ENCODE results near the gene LINS1. TPM values are rescaled to one million over a fixed set of nuclear protein-coding genes. Genes with fewer than 3 reads are reported as not detected.

Gene LINS1
- total and polyA plus RNA-seq, 11 donors: 3.1 to 11.8 (median 8.1) TPM

DNA sequence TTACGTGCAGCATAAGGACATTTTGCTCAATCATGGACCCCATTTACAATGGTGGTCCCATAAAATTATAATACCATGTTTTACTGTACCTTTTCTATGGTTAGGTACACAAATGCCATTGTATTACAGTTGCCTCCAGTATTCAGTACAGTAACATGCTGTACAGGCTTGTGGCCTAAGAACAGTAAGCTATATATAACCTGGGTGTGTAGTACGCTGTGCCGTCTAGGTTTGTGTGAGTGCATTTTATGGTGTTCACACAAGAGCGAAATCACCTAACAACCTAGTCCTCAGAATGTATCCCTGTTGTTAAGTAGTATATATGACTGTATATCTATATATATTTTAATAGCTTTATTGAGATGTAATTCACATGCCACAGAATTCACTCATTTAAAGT lies 12.9 kb upstream of the LINS1 start:
- TF ChIP-seq, protein P1, sequence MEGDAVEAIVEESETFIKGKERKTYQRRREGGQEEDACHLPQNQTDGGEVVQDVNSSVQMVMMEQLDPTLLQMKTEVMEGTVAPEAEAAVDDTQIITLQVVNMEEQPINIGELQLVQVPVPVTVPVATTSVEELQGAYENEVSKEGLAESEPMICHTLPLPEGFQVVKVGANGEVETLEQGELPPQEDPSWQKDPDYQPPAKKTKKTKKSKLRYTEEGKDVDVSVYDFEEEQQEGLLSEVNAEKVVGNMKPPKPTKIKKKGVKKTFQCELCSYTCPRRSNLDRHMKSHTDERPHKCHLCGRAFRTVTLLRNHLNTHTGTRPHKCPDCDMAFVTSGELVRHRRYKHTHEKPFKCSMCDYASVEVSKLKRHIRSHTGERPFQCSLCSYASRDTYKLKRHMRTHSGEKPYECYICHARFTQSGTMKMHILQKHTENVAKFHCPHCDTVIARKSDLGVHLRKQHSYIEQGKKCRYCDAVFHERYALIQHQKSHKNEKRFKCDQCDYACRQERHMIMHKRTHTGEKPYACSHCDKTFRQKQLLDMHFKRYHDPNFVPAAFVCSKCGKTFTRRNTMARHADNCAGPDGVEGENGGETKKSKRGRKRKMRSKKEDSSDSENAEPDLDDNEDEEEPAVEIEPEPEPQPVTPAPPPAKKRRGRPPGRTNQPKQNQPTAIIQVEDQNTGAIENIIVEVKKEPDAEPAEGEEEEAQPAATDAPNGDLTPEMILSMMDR (IDR thresholded peaks at IDR 0.05): no peak
- 75 to 82% (median 77%) methylated on average over 4 of the region's 4 CpGs for WGBS, 4 donors
- DNase-seq (no peak), ATAC-seq (peak; percentile 59 to 80 (median 74))
- Histone ChIP-seq H3K9me3 (no peaks in the 10 kb centered on the region), H3K4me1 (peaks cover 0 to 8% (median 0%) of the 10 kb centered on the region in 12 donors), H3K36me3 (peaks cover 0 to 80% (median 68%) of the 10 kb centered on the region in 9 donors), H3K27me3 (no peaks in the 10 kb centered on the region), H3K27ac (no peak overlapping the region), H3K4me3 (no peak overlapping the region)
- intact Hi-C loops (cut with DNase I): no loop called here

DNA sequence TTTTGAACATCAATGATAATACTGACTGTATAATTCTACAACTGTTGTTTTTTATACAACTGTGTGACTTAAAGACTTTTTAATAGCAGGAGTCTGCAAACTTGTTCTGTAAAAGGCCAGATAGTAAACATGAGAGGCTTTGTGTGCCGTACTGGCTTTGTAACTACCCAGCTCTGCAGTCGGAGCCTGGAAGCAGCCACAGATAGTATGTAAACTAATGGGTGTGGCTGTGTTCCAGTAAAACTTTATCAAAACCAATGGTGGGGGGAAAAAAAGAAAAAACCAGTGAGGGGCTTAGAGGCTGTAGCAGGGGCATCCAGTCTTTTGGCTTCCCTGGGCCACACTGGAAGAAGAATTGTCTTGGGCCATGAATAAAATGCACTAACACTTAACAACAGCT lies 12.4 kb upstream of the LINS1 start:
- TF ChIP-seq POLR2A (IDR thresholded peaks at IDR 0.05): no peak
- TF ChIP-seq, protein P1 (IDR thresholded peaks at IDR 0.05): no peak

DNA sequence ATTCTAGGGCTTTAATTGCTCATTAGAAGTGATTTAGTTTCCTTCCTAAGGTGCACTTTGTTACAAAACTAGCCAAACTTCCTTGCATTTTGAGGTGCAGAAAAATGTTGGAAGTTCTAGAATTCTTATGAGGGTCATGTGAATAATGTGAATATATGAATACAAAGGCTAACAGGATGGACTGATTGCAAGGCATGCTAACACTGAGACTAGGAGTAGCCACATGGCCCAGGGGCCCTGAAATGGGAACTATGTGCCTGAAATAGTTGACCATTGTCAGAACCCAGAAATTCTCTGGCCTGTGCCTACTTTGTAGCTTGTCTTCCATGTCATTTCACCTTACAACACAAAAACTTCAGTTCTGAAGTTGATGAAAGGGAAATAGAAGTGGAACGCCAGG lies 11.2 kb upstream of the LINS1 start:
- no peak overlapping the region for H3K4me3 ChIP-seq
- peaks cover 0 to 85% (median 63%) of the 10 kb centered on the region in 9 donors for H3K36me3 ChIP-seq
- peaks cover 0 to 8% (median 0%) of the 10 kb centered on the region in 12 donors for H3K4me1 ChIP-seq
- WGBS, 4 donors: 94 to 98% (median 97%) methylated on average over 1 of the region's 1 CpG
- H3K27me3 ChIP-seq: no peaks in the 10 kb centered on the region
- intact Hi-C loops (cut with DNase I): no loop called here
- DNase-seq (no peak), ATAC-seq (no peak)
- H3K9me3 ChIP-seq: no peaks in the 10 kb centered on the region
- H3K27ac ChIP-seq: no peak overlapping the region
- no peak for TF ChIP-seq POLR2A (IDR thresholded peaks at IDR 0.05)

More for the DNA sequence above, 12.4 kb upstream of the LINS1 start:
- no peaks in the 10 kb centered on the region for H3K27me3 ChIP-seq
- no peak for ATAC-seq
- peaks cover 0 to 8% (median 0%) of the 10 kb centered on the region in 12 donors for H3K4me1 ChIP-seq
- intact Hi-C loops (cut with DNase I): no loop called here
- H3K27ac ChIP-seq: no peak overlapping the region
- no peaks in the 10 kb centered on the region for H3K9me3 ChIP-seq
- WGBS, 4 donors: 85 to 92% (median 90%) methylated on average over 2 of the region's 2 CpGs
- peaks cover 0 to 81% (median 71%) of the 10 kb centered on the region in 9 donors for H3K36me3 ChIP-seq
- no peak overlapping the region for H3K4me3 ChIP-seq
- DNase-seq: no peak

DNA sequence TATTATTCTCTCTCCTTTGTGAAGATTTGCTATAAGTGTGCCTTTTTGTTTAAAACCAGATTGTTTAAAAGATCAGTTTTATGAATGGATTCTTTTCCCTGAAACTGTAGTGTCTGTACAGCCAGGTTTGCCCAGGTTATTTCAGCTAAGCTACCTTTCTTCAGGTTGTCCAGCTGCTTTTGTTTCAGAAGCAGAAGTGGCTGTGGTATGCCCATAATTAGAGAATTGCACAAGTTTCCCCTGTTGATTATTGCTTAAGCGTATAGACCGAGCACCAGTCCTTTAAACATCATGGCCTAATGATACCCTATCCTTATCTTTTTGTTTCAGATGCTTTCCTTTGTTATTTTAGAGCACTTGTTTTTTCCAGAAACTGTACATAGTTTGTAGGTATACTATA lies 10.6 kb upstream of the LINS1 start:
- ATAC-seq: no peak
- Histone ChIP-seq H3K27me3 (no peaks in the 10 kb centered on the region), H3K9me3 (no peaks in the 10 kb centered on the region), H3K27ac (no peak overlapping the region), H3K4me1 (peaks cover 0 to 8% (median 0%) of the 10 kb centered on the region in 12 donors), H3K4me3 (no peak overlapping the region), H3K36me3 (peaks cover 0 to 88% (median 65%) of the 10 kb centered on the region in 9 donors)
- intact Hi-C loops (cut with DNase I): no loop called here
- no peak for TF ChIP-seq POLR2A (IDR thresholded peaks at IDR 0.05)
- TF ChIP-seq, protein P1 (IDR thresholded peaks at IDR 0.05): no peak
- DNase-seq: no peak
- WGBS, 4 donors: 93 to 96% (median 95%) methylated on average over 2 of the region's 2 CpGs
